Measurements from ENCODE around the gene TARM1. TPM values are rescaled to one million over a fixed set of nuclear protein-coding genes. Genes with fewer than 3 reads are reported as not detected.

The TARM1 gene
- polyA plus RNA-seq, 2 donors = not detected

DNA sequence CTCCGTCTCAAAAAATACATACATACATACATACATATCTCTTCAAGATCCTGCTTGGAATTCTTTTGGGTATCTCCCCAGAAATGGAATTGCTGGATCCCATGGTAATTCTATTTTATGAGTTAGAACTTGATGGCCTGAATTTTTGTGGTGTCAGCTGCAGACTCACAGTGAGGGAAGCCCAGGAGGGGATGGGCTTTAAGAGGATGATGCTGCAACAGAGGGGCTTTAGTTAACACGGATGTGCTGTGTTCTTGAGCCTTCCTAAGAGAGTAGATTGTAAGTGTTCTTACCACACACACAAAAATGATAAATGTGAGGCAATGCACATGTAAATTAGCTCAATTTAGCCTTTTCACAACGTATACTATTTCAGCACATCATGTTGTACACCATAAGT lies 58.0 kb downstream of the TARM1 start:
- Histone ChIP-seq H3K4me1 (ENCODE audit: control insufficient read depth in 2 of 2, insufficient read depth in 2 of 2, low read length in 1 of 2) (no peaks in the 10 kb centered on the region), H3K9me3 (ENCODE audit: control insufficient read depth in 2 of 2, insufficient read depth in 1 of 2, low read depth in 1 of 2, low read length in 1 of 2) (no peaks in the 10 kb centered on the region), H3K27ac (ENCODE audit: low read depth in 2 of 2, low read length in 1 of 2) (no peak overlapping the region), H3K4me3 (ENCODE audit: low read depth in 1 of 2, low read length in 2 of 2) (no peak overlapping the region), H3K36me3 (ENCODE audit: control insufficient read depth in 2 of 2, insufficient read depth in 2 of 2, low read length in 1 of 2) (no peaks in the 10 kb centered on the region), H3K27me3 (ENCODE audit: control insufficient read depth in 1 of 2, insufficient read depth in 2 of 2, low read length in 2 of 2) (no peaks in the 10 kb centered on the region)
- 47 to 50% methylated on average over 3 of the region's 3 CpGs for WGBS, 2 donors

DNA sequence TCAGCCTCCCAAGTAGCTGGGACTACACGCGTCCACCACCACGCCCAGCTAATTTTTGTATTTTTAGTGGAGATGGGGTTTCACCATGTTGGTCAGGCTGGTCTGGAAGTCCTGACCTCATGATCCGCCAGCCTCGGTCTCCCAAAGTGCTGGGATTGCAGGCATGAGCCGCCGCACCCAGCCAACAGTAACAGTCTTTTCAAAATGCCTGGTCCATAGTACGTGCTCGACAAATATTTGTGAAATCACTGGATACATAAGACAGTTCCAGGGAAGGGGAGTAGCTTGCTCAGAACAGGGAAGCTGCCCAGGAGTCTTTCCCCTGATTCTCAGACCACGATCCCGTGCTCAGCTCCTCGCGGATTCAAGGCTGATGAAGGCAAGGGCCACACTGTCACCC lies 59.2 kb downstream of the TARM1 start:
- Histone ChIP-seq H3K4me1 (ENCODE audit: control insufficient read depth in 2 of 2, insufficient read depth in 2 of 2, low read length in 1 of 2) (no peaks in the 10 kb centered on the region), H3K4me3 (ENCODE audit: low read depth in 1 of 2, low read length in 2 of 2) (no peak overlapping the region), H3K27me3 (ENCODE audit: control insufficient read depth in 1 of 2, insufficient read depth in 2 of 2, low read length in 2 of 2) (no peaks in the 10 kb centered on the region), H3K36me3 (ENCODE audit: control insufficient read depth in 2 of 2, insufficient read depth in 2 of 2, low read length in 1 of 2) (no peaks in the 10 kb centered on the region), H3K27ac (ENCODE audit: low read depth in 2 of 2, low read length in 1 of 2) (no peak overlapping the region), H3K9me3 (ENCODE audit: control insufficient read depth in 2 of 2, insufficient read depth in 1 of 2, low read depth in 1 of 2, low read length in 1 of 2) (no peaks in the 10 kb centered on the region)
- 84 to 91% methylated on average over 13 of the region's 13 CpGs for WGBS, 2 donors

DNA sequence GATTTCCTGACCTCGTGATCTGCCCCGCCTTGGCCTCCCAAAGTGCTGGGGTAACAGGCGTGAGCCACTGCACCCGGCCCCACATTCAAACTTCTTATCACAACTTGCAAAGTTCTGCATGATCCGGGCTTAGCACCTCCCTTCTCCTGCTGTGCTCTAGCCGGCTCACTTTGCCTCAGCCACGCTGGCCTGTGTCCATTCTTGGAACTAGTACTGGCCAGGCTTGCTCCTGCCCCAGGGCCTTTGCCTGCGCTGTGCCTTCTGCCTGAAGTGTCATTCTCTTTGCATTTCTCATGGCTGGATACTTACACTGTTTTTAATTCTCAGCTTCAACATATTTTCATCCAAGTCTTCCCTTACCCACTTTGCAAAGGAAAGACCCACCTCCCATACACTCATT lies 59.8 kb downstream of the TARM1 start:
- 82 to 89% methylated on average over 8 of the region's 8 CpGs for WGBS, 2 donors
- H3K27me3 ChIP-seq (ENCODE audit: control insufficient read depth in 1 of 2, insufficient read depth in 2 of 2, low read length in 2 of 2) = no peaks in the 10 kb centered on the region
- H3K4me1 ChIP-seq (ENCODE audit: control insufficient read depth in 2 of 2, insufficient read depth in 2 of 2, low read length in 1 of 2) = no peaks in the 10 kb centered on the region
- H3K27ac ChIP-seq (ENCODE audit: low read depth in 2 of 2, low read length in 1 of 2) = no peak overlapping the region
- H3K4me3 ChIP-seq (ENCODE audit: low read depth in 1 of 2, low read length in 2 of 2) = no peak overlapping the region
- H3K36me3 ChIP-seq (ENCODE audit: control insufficient read depth in 2 of 2, insufficient read depth in 2 of 2, low read length in 1 of 2) = no peaks in the 10 kb centered on the region
- no peaks in the 10 kb centered on the region for H3K9me3 ChIP-seq (ENCODE audit: control insufficient read depth in 2 of 2, insufficient read depth in 1 of 2, low read depth in 1 of 2, low read length in 1 of 2)

Other genes starting within 250 kb of the TARM1 start
- gene MYADM, start 213.5 kb downstream of the TARM1 start, polyA plus RNA-seq = 10 to 100 TPM in 1 of 2 donors, 1 to 10 TPM in 1; 9.3 to 20.4 TPM
- under 1 TPM in 1 of 2 donors, not detected in 1; 0.01 TPM for gene PRKCG, start 199.2 kb downstream of the TARM1 start, polyA plus RNA-seq
- not detected for gene CACNG7, start 172.1 kb downstream of the TARM1 start, polyA plus RNA-seq
- under 1 TPM; 0.01 to 0.04 TPM for gene CACNG8, start 118.4 kb downstream of the TARM1 start, polyA plus RNA-seq
- not detected for gene CACNG6, start 89.7 kb downstream of the TARM1 start, polyA plus RNA-seq
- not detected for gene VSTM1, start 17.5 kb downstream of the TARM1 start, polyA plus RNA-seq
- 1 to 10 TPM in 1 of 2 donors, under 1 TPM in 1; 0.73 to 1.0 TPM for gene OSCAR, start 19.4 kb upstream of the TARM1 start, polyA plus RNA-seq
- gene NDUFA3, start 21.5 kb upstream of the TARM1 start, polyA plus RNA-seq = 100 to 1,000 TPM; 147 to 303 TPM
- 10 to 100 TPM; 11.8 to 13.2 TPM for gene TFPT, start 34.3 kb upstream of the TARM1 start, polyA plus RNA-seq
- 10 to 100 TPM; 38.9 to 44.3 TPM for gene PRPF31, start 34.4 kb upstream of the TARM1 start, polyA plus RNA-seq
- 10 to 100 TPM; 21.3 to 23.0 TPM for gene CNOT3, start 56.4 kb upstream of the TARM1 start, polyA plus RNA-seq
- 1 to 10 TPM; 4.9 to 7.0 TPM for gene LENG1, start 78.4 kb upstream of the TARM1 start, polyA plus RNA-seq
- gene TMC4, start 91.8 kb upstream of the TARM1 start, polyA plus RNA-seq = 10 to 100 TPM in 1 of 2 donors, 1 to 10 TPM in 1; 2.9 to 11.0 TPM
- gene MBOAT7, start 108.2 kb upstream of the TARM1 start, polyA plus RNA-seq = 10 to 100 TPM; 21.4 to 22.0 TPM
- gene TSEN34, start 109.9 kb upstream of the TARM1 start, polyA plus RNA-seq = 10 to 100 TPM; 17.9 to 55.0 TPM
- 1,000 to 10,000 TPM; 2,177 to 3,000 TPM for gene RPS9, start 119.5 kb upstream of the TARM1 start, polyA plus RNA-seq
- gene LILRB3, start 141.6 kb upstream of the TARM1 start, polyA plus RNA-seq = under 1 TPM; 0.63 to 0.75 TPM
- gene LILRA6, start 161.4 kb upstream of the TARM1 start, polyA plus RNA-seq = under 1 TPM; 0.08 to 0.26 TPM
- under 1 TPM; 0.63 to 0.92 TPM for gene LILRB5, start 175.9 kb upstream of the TARM1 start, polyA plus RNA-seq
- under 1 TPM; 0.39 to 0.67 TPM for gene LILRB2, start 199.7 kb upstream of the TARM1 start, polyA plus RNA-seq
- gene LILRA5, start 231.8 kb upstream of the TARM1 start, polyA plus RNA-seq = under 1 TPM; 0.12 to 0.34 TPM